Gastroesophageal sphincter (tissue), 3 donors: ENCODE results near the gene TEAD2.

Source experiments
- EP300 ChIP-seq: sonication (generic); formaldehyde crosslinking; IDR thresholded peaks from one replicate; pipeline ENCODE4 v1.6.1; 2017; ENCODE audit warnings: antibody characterized with exemption, mild to moderate bottlenecking
- POLR2A ChIP-seq, 2 donors: fragments of 450-650 bp; IDR thresholded peaks; one replicate each; pipeline ENCODE4 v1.6.1; 2017; ENCODE audit warnings: antibody characterized with exemption in 2 of 2, mild to moderate bottlenecking in 2 of 2, moderate library complexity in 1 of 2
- POLR2AphosphoS5 ChIP-seq: sonication (generic); formaldehyde crosslinking; IDR thresholded peaks from one replicate; pipeline ENCODE4 v1.6.1; 2017; ENCODE audit warnings: antibody characterized with exemption
- TF ChIP-seq, protein P1 (sequence below), 4 experiments: fragments of 200-600 bp in 2 of 4; fragments of 450-650 bp in 2 of 4; sonication (generic) in 1 of 4; IDR thresholded peaks; one replicate each; pipeline ENCODE4 v1.5.1; 2017 to 2019; ENCODE audit warnings: antibody characterized with exemption in 4 of 4, mild to moderate bottlenecking in 2 of 4, moderate library complexity in 2 of 4

DNA sequence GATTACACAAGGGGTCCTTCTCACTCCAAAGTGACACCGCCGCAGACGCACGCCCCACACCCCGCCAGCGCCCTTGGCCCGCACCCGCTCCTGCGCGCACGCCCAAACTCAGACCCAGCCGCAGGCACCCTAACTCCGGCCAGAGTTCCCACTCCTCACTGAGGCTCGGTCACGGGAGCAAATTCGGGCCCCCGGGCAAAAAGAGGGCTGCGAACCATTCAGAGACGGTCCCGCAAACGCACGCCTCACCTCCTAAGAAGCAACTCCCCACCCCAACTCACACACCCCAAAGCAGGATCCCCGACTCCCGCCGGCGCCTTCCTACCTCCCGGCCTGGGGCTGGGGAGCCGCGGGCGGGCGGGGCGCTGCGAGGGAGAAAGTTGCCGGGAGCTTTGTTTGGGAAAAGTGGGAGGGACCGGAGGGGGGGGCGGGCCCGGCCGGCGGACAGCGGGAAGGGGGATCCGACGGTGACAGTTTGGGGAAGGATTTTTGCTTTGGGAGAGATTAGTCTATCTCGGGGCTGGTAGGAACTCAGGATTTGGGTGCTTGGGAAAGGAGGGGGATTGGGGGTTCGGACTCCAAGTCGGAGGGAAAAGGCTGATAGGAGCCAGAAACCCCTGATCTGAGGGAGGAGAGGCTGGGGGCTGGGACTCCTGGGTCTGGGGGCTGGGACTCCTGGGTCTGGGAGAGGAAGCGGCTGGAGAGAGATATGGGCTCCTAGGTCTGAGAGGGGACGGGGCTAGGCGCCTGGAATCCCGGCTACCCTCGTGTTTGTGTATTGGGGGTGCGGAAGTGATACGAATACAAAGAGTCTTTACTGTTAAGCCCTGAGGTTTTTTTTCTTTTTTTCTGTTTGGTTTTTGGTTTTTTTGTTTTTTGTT is at the start of gene TEAD2:
- TF ChIP-seq POLR2AphosphoS5 (peak; percentile 63), EP300 (no peak), POLR2A (IDR thresholded peaks at IDR 0.05) (peak in 1 of 2 donors; percentile 33)
- TF ChIP-seq, protein P1, sequence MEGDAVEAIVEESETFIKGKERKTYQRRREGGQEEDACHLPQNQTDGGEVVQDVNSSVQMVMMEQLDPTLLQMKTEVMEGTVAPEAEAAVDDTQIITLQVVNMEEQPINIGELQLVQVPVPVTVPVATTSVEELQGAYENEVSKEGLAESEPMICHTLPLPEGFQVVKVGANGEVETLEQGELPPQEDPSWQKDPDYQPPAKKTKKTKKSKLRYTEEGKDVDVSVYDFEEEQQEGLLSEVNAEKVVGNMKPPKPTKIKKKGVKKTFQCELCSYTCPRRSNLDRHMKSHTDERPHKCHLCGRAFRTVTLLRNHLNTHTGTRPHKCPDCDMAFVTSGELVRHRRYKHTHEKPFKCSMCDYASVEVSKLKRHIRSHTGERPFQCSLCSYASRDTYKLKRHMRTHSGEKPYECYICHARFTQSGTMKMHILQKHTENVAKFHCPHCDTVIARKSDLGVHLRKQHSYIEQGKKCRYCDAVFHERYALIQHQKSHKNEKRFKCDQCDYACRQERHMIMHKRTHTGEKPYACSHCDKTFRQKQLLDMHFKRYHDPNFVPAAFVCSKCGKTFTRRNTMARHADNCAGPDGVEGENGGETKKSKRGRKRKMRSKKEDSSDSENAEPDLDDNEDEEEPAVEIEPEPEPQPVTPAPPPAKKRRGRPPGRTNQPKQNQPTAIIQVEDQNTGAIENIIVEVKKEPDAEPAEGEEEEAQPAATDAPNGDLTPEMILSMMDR (IDR thresholded peaks at IDR 0.05) = no peak
